NT2/D1 (cell line): Measurements from ENCODE around the gene KANK4.

ENCODE experiments used
- DNase-seq: peaks from one replicate; pipeline ENCODE4 v3.0.0-alpha.2; 2011; ENCODE audit warnings: low read depth, low spot score
- H3K27me3 ChIP-seq: 2 replicates; pipeline ENCODE4 v1.6.0; 2011; ENCODE audit warnings: mild to moderate bottlenecking; ENCODE audit not compliant: insufficient read length, insufficient read depth
- H3K36me3 ChIP-seq: 2 replicates; pipeline ENCODE4 v1.6.1; 2011; ENCODE audit warnings: mild to moderate bottlenecking, low read length, mixed read lengths; ENCODE audit not compliant: insufficient read depth, insufficient read length
- H3K4me1 ChIP-seq: 2 replicates; pipeline ENCODE4 v1.5.1; 2011; ENCODE audit not compliant: insufficient read depth, insufficient read length
- H3K4me3 ChIP-seq: 2 replicates; pipeline ENCODE4 v1.5.1; 2011; ENCODE audit warnings: low read depth; ENCODE audit not compliant: insufficient read length
- H3K9ac ChIP-seq: 2 replicates; pipeline ENCODE4 v1.6.0; 2011; ENCODE audit warnings: low read depth; ENCODE audit not compliant: insufficient read length
- H3K9me3 ChIP-seq: 2 replicates; pipeline ENCODE4 v1.5.1; 2011; ENCODE audit warnings: mild to moderate bottlenecking, low read length; ENCODE audit not compliant: insufficient read depth
- SUZ12 ChIP-seq: IDR thresholded peaks from 2 replicates; pipeline ENCODE4 v1.6.1; 2011; ENCODE audit not compliant: insufficient read length, insufficient read depth; ENCODE audit errors: extremely low read depth
- YY1 ChIP-seq: IDR thresholded peaks from 2 replicates; pipeline ENCODE4 v1.6.1; 2011; ENCODE audit not compliant: insufficient read length, insufficient read depth
- ZNF274 ChIP-seq: IDR thresholded peaks from 2 replicates; pipeline ENCODE4 v1.6.1; 2011; ENCODE audit warnings: mild to moderate bottlenecking, low read depth, low read length

The KANK4 gene

GRCh38 chr1:62349470-62350233, 30.4 kb upstream of the KANK4 start:
- H3K9me3 ChIP-seq = no peaks in the 10 kb centered on the region
- H3K9ac ChIP-seq = no peak overlapping the region
- DNase-seq = no peak
- H3K4me1 ChIP-seq = no peaks in the 10 kb centered on the region
- no peaks in the 10 kb centered on the region for H3K27me3 ChIP-seq
- no peak overlapping the region for H3K4me3 ChIP-seq
- no peaks in the 10 kb centered on the region for H3K36me3 ChIP-seq
- no peak for TF ChIP-seq ZNF274
- TF ChIP-seq YY1 = no peak
- TF ChIP-seq SUZ12 = no peak

DNA sequence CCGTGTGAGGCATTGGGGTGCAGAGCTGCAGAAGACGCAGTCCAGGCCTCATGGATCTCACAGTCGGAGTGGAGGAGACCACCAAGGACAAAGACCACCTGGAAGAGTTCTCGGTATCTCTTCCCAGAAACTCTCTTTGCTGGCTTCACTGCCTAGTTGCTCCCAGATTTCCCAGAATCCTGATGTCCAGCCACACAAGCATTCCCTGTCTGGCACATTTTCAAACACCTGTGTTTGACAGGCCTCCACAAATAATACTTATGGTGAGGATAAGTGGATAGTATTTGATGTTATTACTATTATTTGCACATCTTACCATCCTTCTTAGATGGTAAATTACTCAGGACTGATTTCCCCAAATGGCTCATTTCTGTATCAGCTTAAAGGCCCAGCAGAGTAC, 27.7 kb upstream of the KANK4 start:
- no peak overlapping the region for H3K9ac ChIP-seq
- no peaks in the 10 kb centered on the region for H3K4me1 ChIP-seq
- H3K9me3 ChIP-seq = no peaks in the 10 kb centered on the region
- no peak overlapping the region for H3K4me3 ChIP-seq
- no peaks in the 10 kb centered on the region for H3K36me3 ChIP-seq
- H3K27me3 ChIP-seq = no peaks in the 10 kb centered on the region
- TF ChIP-seq ZNF274 (no peak), YY1 (no peak), SUZ12 (no peak)
- no peak for DNase-seq

DNA sequence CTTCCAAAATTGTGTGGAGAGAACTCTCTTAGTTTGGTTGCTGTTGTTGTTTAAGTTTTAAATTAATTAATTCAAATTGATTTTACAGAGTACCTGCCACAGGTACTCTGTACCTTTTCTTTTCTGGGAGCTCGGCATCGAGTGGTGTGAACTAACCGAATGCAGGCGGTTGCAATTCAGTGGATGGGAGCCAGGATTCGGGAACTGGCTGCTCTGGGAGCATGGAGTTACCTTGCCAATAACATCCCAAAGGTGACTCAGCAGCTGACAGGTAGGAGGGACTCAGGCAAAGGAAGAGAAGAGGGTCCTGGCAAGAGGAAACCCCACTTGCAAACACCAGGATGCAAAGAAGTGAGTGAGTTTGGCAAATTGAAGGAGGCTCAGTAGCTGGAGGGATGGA, 24.7 kb upstream of the KANK4 start:
- Histone ChIP-seq H3K9ac (no peak overlapping the region), H3K4me3 (no peak overlapping the region), H3K36me3 (no peaks in the 10 kb centered on the region), H3K9me3 (no peaks in the 10 kb centered on the region), H3K4me1 (no peaks in the 10 kb centered on the region), H3K27me3 (no peaks in the 10 kb centered on the region)
- TF ChIP-seq YY1 = no peak
- no peak for TF ChIP-seq ZNF274
- no peak for TF ChIP-seq SUZ12
- no peak for DNase-seq

DNA sequence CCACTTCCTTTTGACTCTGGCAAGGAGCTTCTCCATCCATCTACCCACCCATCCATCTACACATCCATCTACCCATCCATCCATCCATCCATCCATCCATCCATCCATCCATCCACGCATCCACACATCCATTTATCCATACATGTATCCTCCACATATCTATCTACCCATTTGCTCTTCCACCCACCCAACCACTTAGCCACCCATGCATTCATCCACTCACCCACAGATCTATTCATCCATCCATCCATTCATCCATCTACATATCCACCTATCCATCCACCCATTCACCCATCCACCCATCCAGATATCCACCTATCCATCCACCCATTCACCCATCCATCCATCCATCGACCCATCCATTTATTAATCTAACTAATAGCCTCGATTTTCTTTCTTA, 23.0 kb upstream of the KANK4 start:
- DNase-seq = no peak
- H3K4me3 ChIP-seq = no peak overlapping the region
- no peaks in the 10 kb centered on the region for H3K36me3 ChIP-seq
- no peak overlapping the region for H3K9ac ChIP-seq
- H3K9me3 ChIP-seq = no peaks in the 10 kb centered on the region
- H3K4me1 ChIP-seq = peaks cover 5% of the 10 kb centered on the region
- no peaks in the 10 kb centered on the region for H3K27me3 ChIP-seq
- TF ChIP-seq ZNF274 (no peak), YY1 (no peak), SUZ12 (no peak)

- H3K27me3 ChIP-seq = no peaks in the 10 kb centered on the region
- no peak overlapping the region for H3K4me3 ChIP-seq
- TF ChIP-seq ZNF274 (no peak), YY1 (no peak), SUZ12 (no peak)
- H3K9me3 ChIP-seq = no peaks in the 10 kb centered on the region
- no peak overlapping the region for H3K9ac ChIP-seq
- no peak for DNase-seq
- no peaks in the 10 kb centered on the region for H3K36me3 ChIP-seq
- peaks cover 9% of the 10 kb centered on the region for H3K4me1 ChIP-seq
Measured at GRCh38 chr1:62341615-62342014, 22.4 kb upstream of the KANK4 start.

DNA sequence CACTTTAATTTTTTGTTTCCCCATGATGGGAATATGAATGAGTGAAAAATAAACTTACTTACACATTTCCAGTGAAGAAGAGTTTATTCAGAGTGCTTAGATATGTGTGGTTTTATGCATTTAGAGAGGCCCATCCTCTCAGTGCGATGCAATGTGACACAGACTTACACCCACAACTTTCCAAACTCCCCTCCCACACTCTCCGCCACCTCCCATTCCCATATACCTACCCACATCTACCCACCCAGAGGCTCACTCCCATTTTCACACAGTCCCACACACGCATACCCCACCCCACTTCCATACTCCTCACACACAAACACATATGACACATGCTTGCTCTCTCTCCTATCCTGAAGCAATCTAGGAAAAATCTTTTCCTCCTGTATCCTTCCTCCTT, 21.9 kb upstream of the KANK4 start:
- TF ChIP-seq YY1 (no peak), SUZ12 (no peak), ZNF274 (no peak)

DNA sequence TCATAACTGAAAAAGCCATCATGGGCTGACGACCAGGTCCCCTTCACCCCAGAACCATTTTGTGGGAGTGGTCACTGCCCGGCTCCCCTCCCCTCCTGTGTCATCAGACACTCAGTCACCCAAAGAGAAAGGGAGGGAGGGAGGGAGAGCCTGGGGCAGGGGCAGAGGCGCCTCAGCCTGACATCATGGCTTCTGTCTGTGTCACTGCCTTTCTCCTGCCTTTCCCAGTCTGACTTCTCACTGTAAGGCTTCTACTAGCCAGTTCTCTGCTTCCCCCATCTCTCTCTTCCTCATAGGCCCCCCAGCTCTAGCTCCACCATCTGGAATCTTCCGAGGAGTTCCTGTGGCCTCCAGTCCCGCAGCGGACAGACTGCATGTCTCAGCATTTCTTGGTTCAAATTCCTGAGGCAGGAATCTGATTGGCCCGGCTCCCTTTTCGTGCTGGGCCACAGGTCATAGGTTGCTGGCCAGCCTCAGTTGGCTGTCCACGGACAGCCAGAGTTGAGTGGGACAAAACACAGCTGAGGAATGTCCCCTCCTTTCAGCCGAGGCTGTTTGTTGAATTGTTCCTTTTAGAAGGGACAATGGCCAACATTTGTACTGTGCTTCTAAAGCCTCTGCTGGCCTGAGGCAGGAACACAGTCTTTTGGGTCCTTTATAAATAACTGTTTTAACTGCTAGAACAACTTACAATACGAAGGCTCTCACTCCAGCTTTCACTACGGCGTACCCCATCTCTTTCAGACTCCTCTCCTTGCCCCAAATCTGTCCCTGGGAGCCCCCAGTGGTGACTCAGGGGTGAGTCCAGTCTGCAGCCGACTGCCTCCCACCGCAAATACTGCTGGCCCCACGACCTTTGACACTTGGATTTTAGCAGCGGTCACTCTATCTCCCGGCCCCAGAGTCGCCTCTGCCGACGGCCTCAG, 18.7 kb upstream of the KANK4 start:
- peaks cover 10% of the 10 kb centered on the region for H3K4me1 ChIP-seq
- H3K9ac ChIP-seq = peak overlapping the region; percentile 53
- no peaks in the 10 kb centered on the region for H3K36me3 ChIP-seq
- no peaks in the 10 kb centered on the region for H3K27me3 ChIP-seq
- no peak for TF ChIP-seq SUZ12
- peak; percentile 24 for TF ChIP-seq YY1
- H3K9me3 ChIP-seq = no peaks in the 10 kb centered on the region
- DNase-seq = no peak
- peak overlapping the region; percentile 22 for H3K4me3 ChIP-seq

More for the DNA sequence above, 21.9 kb upstream of the KANK4 start:
- no peak overlapping the region for H3K4me3 ChIP-seq
- no peaks in the 10 kb centered on the region for H3K9me3 ChIP-seq
- H3K27me3 ChIP-seq = no peaks in the 10 kb centered on the region
- no peak overlapping the region for H3K9ac ChIP-seq
- DNase-seq = no peak
- H3K36me3 ChIP-seq = no peaks in the 10 kb centered on the region
- peaks cover 10% of the 10 kb centered on the region for H3K4me1 ChIP-seq
